ENCODE results near the gene SAMD14.

GRCh38 chr17:50135316-50136095, 5.5 kb upstream of the SAMD14 start:
- no peak for TF ChIP-seq POLR2A (IDR thresholded peaks at IDR 0.05)
- TF ChIP-seq CTCF (IDR thresholded peaks at IDR 0.05) = no peak
- no peak for TF ChIP-seq EP300 (IDR thresholded peaks at IDR 0.05)

All from ovary (tissue), 3 donors.